ENCODE measurements around the gene JPH4. TPM values are rescaled to one million over a fixed set of nuclear protein-coding genes. Genes with fewer than 3 reads are reported as not detected.

Gene JPH4
- total and polyA plus RNA-seq, 2 of the 8 experiments (the other 6 are each of a cell fraction or from before 2014, with no cell fraction given) = 23.9 to 46.7 TPM

DNA sequence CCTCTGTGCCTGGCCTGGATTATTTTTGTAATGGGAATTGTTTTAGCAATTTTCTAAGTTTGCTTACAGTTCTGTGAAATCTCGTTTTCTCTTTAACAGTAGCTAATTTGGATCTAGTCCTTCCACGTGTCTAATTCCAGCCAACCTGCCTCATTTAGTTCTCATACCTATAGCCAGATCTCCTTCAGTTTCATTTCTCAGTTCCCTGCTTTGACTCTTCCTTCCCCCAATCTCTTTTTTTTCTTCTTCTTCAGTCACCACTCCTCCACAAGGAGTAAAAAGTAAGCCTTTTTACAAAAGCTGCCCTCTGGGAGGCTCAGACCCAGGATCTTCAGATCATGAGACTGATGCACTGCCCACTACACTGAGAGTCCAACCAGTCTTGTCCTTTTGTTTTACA is 21.1 kb downstream of the JPH4 start (continued):
- TF ChIP-seq EP300 (IDR thresholded peaks at IDR 0.05; ENCODE audit: borderline replicate concordance in 1 of 2, low read depth in 2 of 2, low read length in 2 of 2) = no peak

Measured in H1 (cell line).